Endothelial cell (in vitro differentiated cells): ENCODE results near the gene RELN. TPM values are rescaled to one million over a fixed set of nuclear protein-coding genes. Genes with fewer than 3 reads are reported as not detected.

Experiments
- DNase-seq: peaks from one replicate; pipeline ENCODE4 v3.0.0; 2021; ENCODE audit warnings: low spot score
- H3K27ac Mint-ChIP-seq: one replicate; pipeline ENCODE4 v1.8.0; 2021; ENCODE audit warnings: mixed read lengths, inconsistent platforms; ENCODE audit not compliant: unreplicated experiment
- H3K27me3 Mint-ChIP-seq: one replicate; pipeline ENCODE4 v1.8.0; 2021; ENCODE audit warnings: mild to moderate bottlenecking, moderate library complexity, mixed read lengths, inconsistent platforms; ENCODE audit not compliant: unreplicated experiment
- H3K36me3 Mint-ChIP-seq: one replicate; pipeline ENCODE4 v1.8.0; 2021; ENCODE audit warnings: mild to moderate bottlenecking, low read depth, mixed read lengths, inconsistent platforms; ENCODE audit not compliant: unreplicated experiment
- H3K4me1 Mint-ChIP-seq: one replicate; pipeline ENCODE4 v1.8.0; 2021; ENCODE audit warnings: mild to moderate bottlenecking, mixed read lengths, inconsistent platforms; ENCODE audit not compliant: unreplicated experiment
- H3K4me3 Mint-ChIP-seq: one replicate; pipeline ENCODE4 v1.8.0; 2021; ENCODE audit warnings: mild to moderate bottlenecking, mixed read lengths, inconsistent platforms; ENCODE audit not compliant: unreplicated experiment
- H3K9me3 Mint-ChIP-seq: one replicate; pipeline ENCODE4 v1.8.0; 2021; ENCODE audit warnings: mixed read lengths, inconsistent platforms; ENCODE audit not compliant: unreplicated experiment
- total RNA-seq: library from RNA; stranded (reverse); fragmentation: NEBNext Ultra II Directional; extraction: Animal tissue kit (Norgen Biotek cat#: 25700); gene quantifications from one replicate; pipeline ENCODE4 v1.2.1, GENCODE V29; 2021; ENCODE audit not compliant: unreplicated experiment
- TF ChIP-seq, protein P1 (sequence below): fragments of 200-600 bp; sonication (generic); IDR thresholded peaks from one replicate; pipeline ENCODE4 v1.5.0; 2021; ENCODE audit warnings: antibody characterized with exemption; ENCODE audit not compliant: unreplicated experiment

RELN gene
- total RNA-seq, 1 donor from 2014 or later, result 2.3 TPM

GRCh38 chr7:103765901-103766300 lies 223.6 kb downstream of the RELN start:
- no peaks in the 10 kb centered on the region for H3K36me3 Mint-ChIP-seq
- H3K27me3 Mint-ChIP-seq, result peaks cover 2% of the 10 kb centered on the region
- H3K4me3 Mint-ChIP-seq, result no peak overlapping the region
- TF ChIP-seq, protein P1, sequence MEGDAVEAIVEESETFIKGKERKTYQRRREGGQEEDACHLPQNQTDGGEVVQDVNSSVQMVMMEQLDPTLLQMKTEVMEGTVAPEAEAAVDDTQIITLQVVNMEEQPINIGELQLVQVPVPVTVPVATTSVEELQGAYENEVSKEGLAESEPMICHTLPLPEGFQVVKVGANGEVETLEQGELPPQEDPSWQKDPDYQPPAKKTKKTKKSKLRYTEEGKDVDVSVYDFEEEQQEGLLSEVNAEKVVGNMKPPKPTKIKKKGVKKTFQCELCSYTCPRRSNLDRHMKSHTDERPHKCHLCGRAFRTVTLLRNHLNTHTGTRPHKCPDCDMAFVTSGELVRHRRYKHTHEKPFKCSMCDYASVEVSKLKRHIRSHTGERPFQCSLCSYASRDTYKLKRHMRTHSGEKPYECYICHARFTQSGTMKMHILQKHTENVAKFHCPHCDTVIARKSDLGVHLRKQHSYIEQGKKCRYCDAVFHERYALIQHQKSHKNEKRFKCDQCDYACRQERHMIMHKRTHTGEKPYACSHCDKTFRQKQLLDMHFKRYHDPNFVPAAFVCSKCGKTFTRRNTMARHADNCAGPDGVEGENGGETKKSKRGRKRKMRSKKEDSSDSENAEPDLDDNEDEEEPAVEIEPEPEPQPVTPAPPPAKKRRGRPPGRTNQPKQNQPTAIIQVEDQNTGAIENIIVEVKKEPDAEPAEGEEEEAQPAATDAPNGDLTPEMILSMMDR, result no peak
- H3K4me1 Mint-ChIP-seq, result no peaks in the 10 kb centered on the region
- DNase-seq, result no peak
- H3K9me3 Mint-ChIP-seq, result no peaks in the 10 kb centered on the region
- H3K27ac Mint-ChIP-seq, result no peak overlapping the region

DNA sequence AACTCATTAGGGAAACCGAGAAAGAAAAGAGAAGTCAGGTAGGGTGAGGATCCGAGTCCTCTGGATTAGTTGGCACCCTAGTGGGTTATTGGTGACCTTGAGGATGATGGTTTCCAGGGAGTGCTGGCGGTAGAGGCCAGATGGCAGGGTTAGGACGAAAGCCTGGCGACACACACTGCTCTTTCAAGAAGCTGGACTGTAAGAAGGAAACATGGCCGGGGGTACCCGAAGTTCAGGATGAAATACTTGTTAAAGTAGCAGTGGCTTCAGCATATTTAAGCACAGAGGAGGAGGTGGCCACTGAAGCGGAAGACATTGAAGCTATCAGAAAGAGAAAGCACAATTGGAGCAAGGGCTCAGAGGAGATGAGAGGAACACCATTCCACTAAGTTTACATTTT lies 224.6 kb downstream of the RELN start:
- H3K27me3 Mint-ChIP-seq, result peaks cover 2% of the 10 kb centered on the region
- no peaks in the 10 kb centered on the region for H3K36me3 Mint-ChIP-seq
- no peak overlapping the region for H3K27ac Mint-ChIP-seq
- no peak overlapping the region for H3K4me3 Mint-ChIP-seq
- no peak for DNase-seq
- H3K4me1 Mint-ChIP-seq, result no peaks in the 10 kb centered on the region
- H3K9me3 Mint-ChIP-seq, result no peaks in the 10 kb centered on the region
- TF ChIP-seq, protein P1, result no peak

- H3K9me3 Mint-ChIP-seq, result no peaks in the 10 kb centered on the region
- H3K4me3 Mint-ChIP-seq, result no peak overlapping the region
- DNase-seq, result no peak
- no peaks in the 10 kb centered on the region for H3K36me3 Mint-ChIP-seq
- H3K27ac Mint-ChIP-seq, result no peak overlapping the region
- peaks cover 2% of the 10 kb centered on the region for H3K27me3 Mint-ChIP-seq
- TF ChIP-seq, protein P1, result no peak
- H3K4me1 Mint-ChIP-seq, result no peaks in the 10 kb centered on the region
Observed at GRCh38 chr7:103762877-103763276, 226.6 kb downstream of the RELN start.

DNA sequence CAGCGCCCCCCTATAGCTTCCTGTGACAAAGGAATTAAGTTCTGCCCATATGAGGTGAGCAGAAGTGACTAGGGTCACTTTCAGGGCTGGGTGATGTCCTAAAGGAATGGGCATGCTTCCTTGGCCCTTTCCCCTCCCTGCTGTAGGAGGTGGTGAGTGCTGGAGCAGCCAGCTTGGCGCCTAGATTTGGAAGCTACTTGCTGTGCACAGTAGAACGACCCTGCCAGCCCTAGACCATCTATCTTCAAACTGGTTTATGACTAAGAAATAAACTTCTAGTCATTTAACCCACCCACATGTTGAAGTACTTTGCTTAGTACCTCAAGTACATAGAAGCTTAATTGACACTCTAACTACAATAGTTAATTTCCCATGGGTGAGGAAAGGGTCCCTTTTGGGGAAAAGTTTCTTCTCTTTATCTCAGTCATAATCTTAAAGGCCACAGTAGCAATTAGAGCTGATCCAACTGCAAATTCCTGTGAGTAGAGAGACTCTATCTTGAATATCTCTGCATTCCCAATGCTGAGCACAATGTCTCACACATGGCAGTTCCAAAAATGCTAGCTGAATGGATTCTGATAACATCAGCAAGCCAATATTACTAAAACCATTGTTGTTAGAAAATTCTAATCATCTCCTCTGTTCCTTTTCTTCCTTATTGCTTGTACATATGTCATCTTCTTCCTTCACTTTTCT lies 227.2 kb downstream of the RELN start:
- no peak for DNase-seq
- Mint-ChIP-seq H3K36me3 (no peaks in the 10 kb centered on the region), H3K27me3 (peaks cover 2% of the 10 kb centered on the region), H3K9me3 (no peaks in the 10 kb centered on the region), H3K4me3 (no peak overlapping the region), H3K4me1 (no peaks in the 10 kb centered on the region), H3K27ac (no peak overlapping the region)
- TF ChIP-seq, protein P1, result no peak

- H3K27ac Mint-ChIP-seq, result no peak overlapping the region
- H3K4me1 Mint-ChIP-seq, result no peaks in the 10 kb centered on the region
- TF ChIP-seq, protein P1, result no peak
- H3K9me3 Mint-ChIP-seq, result no peaks in the 10 kb centered on the region
- no peak overlapping the region for H3K4me3 Mint-ChIP-seq
- no peak for DNase-seq
- no peaks in the 10 kb centered on the region for H3K36me3 Mint-ChIP-seq
- H3K27me3 Mint-ChIP-seq, result peaks cover 1% of the 10 kb centered on the region
Observed at GRCh38 chr7:103752995-103753394, 236.5 kb downstream of the RELN start.
